Measurements from ENCODE around the gene ADA.
"Not testable (repeated sequence)": the region's sequence is repeated elsewhere in the genome, so short reads cannot be mapped to it uniquely, and the experiment has no call there.

The ADA gene

DNA sequence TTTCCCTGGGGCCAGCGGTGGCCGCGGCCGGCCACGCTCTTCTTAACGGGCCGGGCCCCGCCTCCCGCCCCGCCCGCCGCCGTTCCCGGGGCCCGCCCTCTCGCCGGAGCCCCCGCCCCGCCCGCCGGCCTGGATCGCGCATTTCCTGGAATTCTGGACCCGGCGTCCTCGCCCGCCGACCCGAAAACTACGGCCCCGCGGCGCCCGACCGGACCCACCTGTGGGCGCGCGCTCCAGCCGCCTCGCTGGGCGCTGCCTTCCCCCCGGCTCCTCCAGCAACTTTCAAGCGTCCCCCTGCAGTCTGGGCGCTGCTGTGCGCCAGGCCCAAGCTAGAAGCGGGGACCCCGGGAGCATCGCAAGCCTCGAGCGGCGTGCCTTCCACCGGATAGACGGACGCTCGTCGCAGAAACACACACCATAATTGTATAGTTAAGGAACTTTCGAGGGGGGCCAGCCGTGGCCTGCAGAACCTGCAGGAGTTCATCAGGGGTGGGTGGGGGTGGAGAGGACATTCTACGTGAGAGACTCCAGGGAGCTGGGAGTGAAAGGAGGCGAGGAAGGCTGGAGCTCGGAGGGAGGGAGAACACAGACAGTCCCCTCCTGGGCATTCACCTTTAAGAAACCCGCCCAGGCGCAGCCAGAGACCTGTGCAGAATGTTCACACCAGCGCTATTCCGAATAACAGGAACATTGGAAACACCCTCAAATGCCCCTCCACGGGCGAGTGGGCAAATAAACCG lies at the start of gene ADA:
Gene ADA, minus strand, starts transcription at position 16 of the 740 bp plus-strand sequence. CDS start 92 bp downstream, outside the sequence.
- in situ Hi-C loops (cut with MboI; ENCODE audit: low sequenced_read_pairs) = no loop called here

DNA sequence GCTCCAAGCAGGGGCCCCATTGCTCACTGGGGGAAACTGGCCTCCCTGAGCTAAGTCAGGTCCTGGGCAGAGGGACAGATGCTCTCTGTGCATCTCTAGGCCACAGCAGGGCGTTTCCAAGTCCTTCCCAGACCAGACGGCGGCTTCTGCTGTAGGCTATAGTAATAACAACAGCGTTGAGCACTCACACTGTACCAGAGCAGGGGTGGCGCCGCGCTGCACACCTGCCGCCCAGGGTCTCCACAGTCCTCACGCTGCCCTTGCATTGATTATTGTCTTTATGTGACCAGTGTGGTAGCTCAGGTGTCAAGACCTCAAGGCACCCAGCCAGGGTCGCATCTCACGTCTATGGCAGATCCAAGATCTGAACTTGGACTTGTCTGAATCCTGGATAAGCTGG lies 48.8 kb upstream of the ADA start:
- in situ Hi-C loops (cut with MboI; ENCODE audit: low sequenced_read_pairs) = no loop called here

DNA sequence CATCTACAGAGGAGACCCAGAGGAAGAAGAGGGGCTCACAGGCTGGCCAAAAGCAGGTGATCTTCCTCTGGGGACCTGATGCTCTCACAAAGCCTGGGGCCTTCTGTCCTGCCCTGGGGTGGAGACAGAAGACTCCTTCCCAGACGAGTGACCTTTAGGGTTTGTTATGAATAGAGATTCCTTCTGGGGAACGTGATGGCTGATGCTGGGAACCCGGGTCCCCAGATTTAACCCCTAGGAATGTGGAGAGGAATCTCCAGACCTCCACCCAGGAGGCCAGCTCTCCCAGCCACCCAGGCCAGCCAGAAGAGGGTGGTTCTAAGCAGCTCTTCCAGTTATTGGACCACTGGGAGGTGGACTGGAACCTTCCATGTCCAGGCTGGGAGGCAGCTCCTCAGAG lies 46.9 kb upstream of the ADA start:
- in situ Hi-C loops (cut with MboI; ENCODE audit: low sequenced_read_pairs) = no loop called here

DNA sequence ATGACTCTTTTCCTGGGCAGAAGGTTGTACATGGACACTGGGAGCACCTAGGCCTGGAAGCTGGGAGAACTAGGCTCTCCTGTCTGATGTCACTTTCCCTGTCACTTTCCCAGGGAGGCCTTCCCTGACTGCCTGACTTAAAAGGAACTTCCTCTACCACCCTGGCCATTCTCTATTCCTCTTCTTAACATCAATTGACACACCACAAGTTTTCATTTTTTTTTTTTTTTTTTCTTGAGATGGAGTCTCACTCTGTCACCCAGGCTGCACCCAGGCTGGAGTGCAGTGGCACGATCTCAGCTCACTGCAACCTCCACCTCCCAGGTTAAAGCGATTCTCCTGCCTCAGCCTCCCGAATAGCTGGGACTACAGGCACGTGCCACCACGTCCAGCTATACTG lies 45.5 kb upstream of the ADA start:
- in situ Hi-C loops (cut with MboI; ENCODE audit: low sequenced_read_pairs) = not testable (repeated sequence)

DNA sequence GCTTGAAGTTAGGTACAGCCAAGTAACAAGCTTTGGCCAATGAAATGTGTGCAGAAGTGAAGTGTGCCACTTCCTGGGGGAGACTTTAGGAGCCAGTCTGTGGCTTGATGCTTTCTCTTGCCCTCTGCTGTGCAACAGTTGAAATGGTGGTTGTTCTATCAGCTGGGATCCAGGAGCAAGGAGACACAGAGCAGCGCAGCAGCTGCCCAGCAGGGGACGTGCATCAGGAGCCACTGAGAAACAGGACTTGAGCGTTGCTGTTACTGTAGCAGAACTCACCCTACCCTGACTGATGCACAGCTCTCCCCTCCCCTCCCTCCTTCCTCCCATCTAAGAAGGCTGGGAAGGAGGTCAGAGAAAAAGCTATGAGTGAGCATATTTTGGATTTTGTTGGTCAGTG lies 44.8 kb upstream of the ADA start:
- in situ Hi-C loops (cut with MboI; ENCODE audit: low sequenced_read_pairs) = no loop called here

DNA sequence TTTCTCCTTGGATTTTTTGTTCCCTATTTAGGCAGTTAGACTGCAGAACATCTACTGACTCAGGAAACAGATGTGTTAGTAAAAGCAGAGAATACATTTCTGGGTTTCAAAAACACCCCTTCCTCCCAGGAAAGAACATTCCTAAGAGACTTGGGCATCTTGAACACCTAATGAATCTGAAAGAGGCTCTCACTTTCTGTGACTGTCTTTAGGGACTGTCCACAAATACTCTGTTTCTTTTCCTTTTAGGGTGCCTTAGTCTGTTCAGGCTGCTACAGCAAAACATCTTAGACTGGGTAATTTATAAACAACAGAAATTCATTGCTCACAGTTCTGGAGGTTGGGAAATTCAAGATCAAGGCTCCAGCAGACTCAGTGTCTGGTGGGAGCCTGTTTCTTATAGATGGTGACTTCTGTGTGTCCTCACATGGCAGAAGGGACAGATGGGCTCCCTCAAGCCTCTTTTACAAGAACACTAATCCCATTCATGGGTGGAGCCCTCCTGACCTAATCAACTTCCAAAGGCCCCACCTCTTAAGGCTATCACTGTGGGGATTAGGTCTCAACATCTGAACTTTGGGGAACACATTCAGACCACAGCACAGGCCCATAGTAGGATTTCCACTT lies 44.3 kb upstream of the ADA start:
- in situ Hi-C loops (cut with MboI; ENCODE audit: low sequenced_read_pairs) = no loop called here

DNA sequence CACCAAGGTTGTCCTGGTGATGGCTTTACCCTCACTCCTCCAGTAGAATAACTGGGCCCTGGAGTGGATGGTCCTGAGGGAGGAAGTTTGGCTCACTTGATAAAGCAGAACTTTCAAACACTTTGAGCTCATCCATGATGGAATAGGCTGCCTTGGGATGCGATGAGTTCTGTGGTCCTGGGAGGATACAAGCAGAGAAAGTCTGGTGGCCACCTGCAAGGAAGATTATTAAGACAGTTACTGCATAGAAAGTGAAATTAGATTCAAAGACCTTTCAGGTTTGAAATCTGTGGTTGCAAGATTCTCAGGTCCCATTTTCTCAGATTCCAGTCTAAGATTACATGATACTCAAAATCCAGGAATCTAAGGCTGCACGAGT lies 43.8 kb upstream of the ADA start:
- in situ Hi-C loops (cut with MboI; ENCODE audit: low sequenced_read_pairs) = no loop called here

DNA sequence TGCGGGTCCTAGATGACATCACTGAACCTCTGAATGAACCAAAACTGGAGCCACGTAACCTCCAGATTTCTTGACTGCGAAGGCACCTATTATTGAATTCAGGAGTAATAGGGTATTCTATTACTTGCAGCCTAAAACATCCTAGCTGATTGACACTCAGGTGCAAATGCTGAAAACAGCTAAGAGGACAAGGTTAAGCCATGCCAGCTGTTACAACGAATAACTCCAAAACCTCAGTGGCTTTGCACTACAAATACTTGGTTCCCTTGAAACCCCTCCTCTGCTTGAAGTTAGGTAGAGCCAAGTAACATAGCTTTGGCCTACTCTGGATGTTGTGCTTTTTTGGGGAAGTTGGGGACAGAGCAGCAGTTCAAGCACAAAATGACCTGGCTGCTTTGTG lies 42.7 kb upstream of the ADA start:
- in situ Hi-C loops (cut with MboI; ENCODE audit: low sequenced_read_pairs) = no loop called here

DNA sequence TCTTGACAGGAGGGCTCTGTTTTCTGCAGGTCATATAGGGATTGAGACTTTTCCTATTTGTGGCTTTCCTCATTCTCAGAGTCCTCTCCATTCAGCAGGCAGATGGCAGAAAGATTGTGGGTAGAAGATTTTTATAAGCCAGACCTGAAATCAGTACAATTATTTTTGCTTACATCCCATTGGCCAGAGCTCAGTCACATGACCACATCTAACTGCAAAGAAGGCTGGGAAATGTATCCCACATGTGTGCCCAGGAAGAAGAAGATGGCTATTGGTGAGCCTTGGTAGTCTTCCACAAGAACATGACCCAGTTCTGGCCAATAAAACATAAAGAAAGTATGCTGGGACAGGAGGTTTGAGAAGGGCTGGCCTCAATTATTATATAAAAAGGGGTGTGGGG lies 42.1 kb upstream of the ADA start:
- in situ Hi-C loops (cut with MboI; ENCODE audit: low sequenced_read_pairs) = no loop called here

DNA sequence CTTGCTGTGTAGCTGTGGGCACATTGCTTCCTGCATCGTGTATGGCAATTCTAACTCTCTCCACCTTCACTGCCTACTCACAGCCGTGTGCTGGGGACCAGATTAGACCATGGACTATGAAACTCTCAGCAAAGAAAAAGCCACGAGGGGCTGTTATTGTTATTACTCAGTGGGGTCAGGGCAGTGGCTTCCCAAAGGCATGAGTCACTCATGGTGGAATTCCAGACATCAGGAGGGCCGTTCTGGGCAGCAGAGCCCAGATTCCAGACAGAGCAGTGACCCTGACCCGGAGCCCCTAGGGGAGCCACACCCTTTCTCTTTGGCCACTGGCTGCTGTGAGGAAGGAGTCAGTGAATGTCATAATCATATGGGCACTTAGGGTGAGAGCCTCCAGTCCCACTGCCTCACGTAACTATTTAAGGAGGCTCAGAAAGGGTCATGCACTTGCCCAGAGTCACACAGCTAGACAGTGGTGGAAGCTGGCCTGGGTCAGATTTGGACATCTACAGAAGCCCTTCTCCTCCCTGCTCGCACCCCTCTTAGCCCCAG lies 41.5 kb upstream of the ADA start:
- in situ Hi-C loops (cut with MboI; ENCODE audit: low sequenced_read_pairs) = no loop called here

DNA sequence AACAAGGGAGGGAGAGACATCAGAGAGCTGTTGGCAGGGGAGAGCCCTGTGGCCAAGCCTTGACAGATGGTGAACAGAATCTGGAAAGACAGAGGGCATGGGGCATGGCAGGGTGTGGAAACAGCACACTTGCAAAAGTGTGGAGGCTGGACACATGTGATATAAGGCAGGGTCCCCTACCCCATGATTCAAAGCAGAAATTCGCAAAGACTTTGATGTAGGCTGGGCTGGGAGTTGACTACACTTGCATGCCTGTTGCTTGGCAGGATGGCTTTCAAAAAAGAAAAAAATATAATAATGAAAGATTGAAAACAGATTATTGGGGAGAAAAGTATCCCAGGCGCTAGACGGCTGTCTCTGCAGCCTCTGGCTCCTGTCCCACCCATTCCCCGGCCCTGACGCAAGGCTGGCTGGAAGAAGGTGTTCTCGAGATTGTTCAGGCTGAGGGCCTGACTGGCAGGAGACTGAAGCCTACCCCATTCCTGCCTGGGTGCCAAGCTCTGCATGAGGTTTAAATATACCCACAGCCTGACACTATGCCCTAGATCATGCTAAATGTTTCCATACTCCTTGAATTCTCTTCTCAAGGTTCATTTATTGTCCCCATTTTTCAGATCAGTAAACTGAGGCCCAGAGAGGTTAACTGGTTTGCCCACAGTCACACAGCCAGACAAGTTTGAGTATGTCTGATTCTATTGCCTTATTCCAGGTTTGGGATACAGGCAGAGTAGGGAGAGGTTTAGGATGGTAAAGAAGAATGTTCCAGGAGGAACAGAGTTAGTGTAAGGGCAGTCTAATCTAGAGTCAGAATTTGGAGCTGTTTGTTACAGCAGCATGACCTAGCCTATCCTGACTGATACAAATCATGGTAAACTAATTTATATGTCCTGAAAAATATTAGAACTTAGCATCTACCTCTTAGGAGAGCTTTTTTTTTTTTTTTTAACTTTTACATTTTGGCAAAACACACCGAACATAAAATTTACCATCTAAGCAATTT lies 40.2 kb upstream of the ADA start:
- in situ Hi-C loops (cut with MboI; ENCODE audit: low sequenced_read_pairs) = no loop called here

DNA sequence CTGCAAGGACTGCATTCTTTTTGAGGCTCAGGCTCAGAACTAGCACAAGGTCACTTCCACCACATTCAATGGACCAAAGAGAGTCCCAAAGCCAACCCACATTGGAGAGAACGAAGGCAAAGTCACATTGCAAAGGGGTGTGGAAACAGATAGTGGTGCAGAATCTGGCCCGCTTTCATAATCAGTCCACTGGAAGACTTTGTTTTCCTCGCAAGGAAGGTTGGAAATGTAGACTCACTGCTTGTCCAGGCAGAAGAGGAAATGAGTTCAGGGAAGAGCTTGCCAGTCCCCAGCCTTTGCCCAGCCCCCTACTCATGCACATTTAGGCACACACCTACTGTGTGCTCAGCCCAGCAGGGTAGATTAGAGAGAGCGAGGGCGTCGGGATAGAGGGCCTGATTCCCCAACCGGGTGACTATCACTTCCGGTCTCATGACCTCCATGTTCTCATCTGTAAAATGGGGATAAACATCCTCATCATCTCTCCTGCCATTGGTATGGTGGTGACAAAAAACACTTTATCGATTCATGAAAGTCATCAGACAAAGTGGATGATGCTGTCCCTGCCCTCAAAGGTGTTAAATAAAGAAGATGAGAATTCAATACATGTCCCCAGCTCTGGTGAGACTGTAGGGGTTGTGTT lies 39.4 kb upstream of the ADA start:
- in situ Hi-C loops (cut with MboI; ENCODE audit: low sequenced_read_pairs) = no loop called here

DNA sequence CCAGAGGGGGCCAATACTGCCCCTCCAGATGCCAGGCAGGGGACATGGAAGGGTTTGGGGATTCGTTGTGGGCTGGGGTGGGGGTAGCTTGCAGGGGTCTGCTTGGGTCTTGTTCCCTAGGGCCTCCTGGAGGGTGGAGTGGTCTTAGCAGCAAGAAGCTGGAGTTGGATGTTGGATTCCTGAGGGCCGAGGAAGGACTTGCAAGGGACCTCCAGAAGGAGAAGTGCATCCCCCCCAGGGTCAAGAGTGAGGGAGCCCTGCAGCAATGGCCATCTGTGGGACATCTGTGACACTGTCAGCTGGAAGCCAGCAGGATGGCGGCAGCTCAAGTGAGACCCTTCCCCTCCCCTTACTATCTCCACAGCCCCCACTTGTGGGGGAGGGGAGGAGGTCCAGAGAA lies 38.3 kb upstream of the ADA start:
- in situ Hi-C loops (cut with MboI; ENCODE audit: low sequenced_read_pairs) = loop anchor here (10.0 kb wide), 1 partner anchor 175 kb away; no protein-coding TSS in a partner anchor

DNA sequence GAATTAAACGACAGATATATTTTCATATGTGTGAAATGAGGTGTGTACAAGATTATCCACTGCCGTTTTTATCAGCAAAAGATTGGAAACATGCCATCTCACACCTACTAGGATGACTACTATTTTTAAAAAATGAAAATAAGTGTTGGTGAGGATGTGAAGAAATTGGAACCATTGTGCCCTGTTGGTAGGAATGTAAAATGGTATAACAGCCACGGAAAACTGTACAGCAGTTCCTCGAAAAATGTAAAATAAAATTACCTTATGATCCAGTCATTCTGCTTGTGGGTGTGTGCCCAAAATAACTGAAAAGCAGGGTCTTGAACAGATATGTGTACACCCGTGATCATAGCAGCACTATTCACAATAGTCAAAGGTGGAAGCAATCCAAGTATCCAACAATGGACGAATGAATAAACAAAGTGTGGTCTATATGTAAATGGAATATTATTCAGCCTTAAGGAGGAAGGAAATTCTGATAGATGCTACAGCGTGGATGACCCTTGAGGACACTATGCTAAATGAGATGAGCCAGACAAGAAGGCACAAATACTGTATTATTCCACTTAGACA lies 36.6 kb upstream of the ADA start:
- in situ Hi-C loops (cut with MboI; ENCODE audit: low sequenced_read_pairs) = loop anchor here (10.0 kb wide), 1 partner anchor 177 kb away; no protein-coding TSS in a partner anchor

DNA sequence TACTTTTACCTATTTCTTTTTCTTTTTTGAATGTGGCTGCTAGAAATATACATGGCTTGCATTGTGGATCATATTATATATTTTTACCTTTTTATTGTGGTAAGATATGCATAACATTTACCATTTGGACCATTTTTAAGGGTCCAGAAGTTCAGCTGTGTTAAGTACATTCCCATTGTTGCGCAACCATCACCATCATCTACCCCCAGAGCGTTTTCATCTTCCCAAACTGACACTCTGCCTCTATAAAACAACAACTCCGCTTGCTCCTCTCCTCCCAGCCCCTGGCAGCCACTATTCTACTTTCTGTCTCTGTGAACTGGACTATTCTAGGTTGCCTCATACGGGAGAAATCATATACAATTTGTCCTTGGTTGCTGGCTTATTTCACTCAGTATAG lies 35.4 kb upstream of the ADA start:
- in situ Hi-C loops (cut with MboI; ENCODE audit: low sequenced_read_pairs) = loop anchor here (10.0 kb wide), 1 partner anchor 178 kb away; no protein-coding TSS in a partner anchor

DNA sequence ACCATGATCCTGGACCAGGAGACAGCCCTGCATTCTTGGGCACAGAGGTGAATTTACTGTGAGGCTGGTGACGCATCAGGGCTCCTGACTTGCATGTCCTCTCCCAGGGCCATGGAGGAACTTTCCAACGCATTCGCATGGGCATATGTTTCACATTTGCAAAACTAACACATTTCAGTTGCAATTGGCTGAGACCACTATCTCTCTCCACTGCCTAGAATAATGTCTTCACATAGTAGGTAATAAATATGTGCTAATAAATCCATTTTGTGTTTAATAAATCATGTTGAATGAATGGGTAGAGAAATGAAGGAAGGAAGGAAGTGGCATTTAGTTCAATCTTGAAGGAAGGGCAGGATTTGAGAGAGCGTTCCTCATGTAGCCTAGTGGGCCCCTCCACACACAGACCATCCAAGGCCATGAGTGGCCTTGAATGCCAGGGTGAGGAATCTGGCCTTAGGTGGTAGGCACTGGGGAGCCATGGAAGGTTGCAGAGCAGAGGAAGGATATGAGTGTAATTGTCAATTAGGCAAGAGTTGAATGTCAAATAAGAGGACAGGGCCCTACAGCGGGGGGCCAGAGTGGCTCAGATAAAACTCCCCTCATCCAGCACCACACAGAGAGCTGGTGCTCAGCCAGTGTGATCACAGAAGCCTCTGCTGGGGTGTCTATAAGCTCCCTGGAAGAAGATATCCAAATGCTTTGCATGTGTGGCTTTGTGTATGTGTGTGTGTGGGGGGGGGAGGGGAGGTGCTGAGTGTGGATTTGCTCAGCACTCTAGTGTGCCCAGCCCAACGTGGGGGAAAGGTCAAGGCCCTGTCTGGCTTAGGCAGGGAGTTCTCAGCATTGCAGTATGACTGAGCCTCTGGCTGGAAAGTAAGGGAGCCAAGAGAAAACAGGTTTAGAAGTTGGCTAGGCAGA lies 32.8 kb upstream of the ADA start:
- in situ Hi-C loops (cut with MboI; ENCODE audit: low sequenced_read_pairs) = loop anchor here (10.0 kb wide), 1 partner anchor 180 kb away; no protein-coding TSS in a partner anchor

DNA sequence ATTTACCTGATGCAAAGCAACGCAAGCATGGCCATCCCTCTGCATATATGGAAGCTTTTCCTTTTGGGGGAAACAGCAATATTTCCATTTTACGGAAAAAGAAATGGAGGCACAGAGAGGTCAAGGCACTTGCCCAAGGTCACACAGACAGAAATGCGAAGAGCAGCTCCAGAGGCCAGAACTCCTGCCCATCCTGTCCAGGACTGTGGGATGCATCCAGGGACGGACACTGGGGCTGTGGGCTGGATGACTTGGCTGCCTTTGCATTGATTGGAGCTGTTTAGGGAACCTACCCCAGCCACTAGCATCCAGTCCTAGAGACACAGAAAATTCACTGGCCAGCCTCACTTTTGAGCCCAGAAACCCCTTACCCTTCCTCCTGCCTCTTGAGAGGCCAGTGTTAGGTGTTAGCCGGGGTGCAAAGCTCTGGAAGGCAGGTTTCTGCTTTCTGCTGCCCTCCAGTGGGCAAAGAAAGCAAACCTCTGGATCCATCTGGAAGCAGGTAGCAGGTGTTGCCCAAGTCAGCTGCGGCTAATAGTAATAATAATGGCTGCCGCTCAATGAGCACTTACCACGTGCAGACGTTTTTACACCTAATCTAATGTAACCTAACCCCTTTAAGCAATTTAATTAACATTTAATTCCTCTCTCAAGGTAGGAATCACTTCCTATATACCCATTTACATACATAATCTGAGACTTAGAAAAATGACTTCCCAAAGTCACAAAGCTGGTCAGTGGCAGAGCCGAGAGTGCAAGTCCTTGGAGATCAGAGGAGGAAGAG lies 32.0 kb upstream of the ADA start:
- in situ Hi-C loops (cut with MboI; ENCODE audit: low sequenced_read_pairs) = loop anchor here (10.0 kb wide), 1 partner anchor 181 kb away; no protein-coding TSS in a partner anchor
